Ishikawa (cell line): ENCODE measurements around the gene R3HDM4.

Experiments used
- CEBPB ChIP-seq: IDR thresholded peaks from 2 replicates; pipeline ENCODE4 v1.6.1; 2012
- CREB1 ChIP-seq: IDR thresholded peaks from 2 replicates; pipeline ENCODE4 v1.6.1; 2012; ENCODE audit warnings: low read depth
- EGR1 ChIP-seq: IDR thresholded peaks from 2 replicates; pipeline ENCODE4 v1.6.1; 2012
- EP300 ChIP-seq: IDR thresholded peaks from 2 replicates; pipeline ENCODE4 v1.6.1; 2012; ENCODE audit warnings: borderline replicate concordance
- FOXM1 ChIP-seq: IDR thresholded peaks from 2 replicates; pipeline ENCODE4 v1.6.1; 2012; ENCODE audit warnings: low read depth, borderline replicate concordance
- MAX ChIP-seq: IDR thresholded peaks from 2 replicates; pipeline ENCODE4 v1.6.1; 2012
- NFIC ChIP-seq: IDR thresholded peaks from 2 replicates; pipeline ENCODE4 v1.6.1; 2012
- RAD21 ChIP-seq: IDR thresholded peaks from 2 replicates; pipeline ENCODE4 v1.6.1; 2012; ENCODE audit warnings: low read depth
- REST ChIP-seq: IDR thresholded peaks from 2 replicates; pipeline ENCODE4 v1.6.1; 2012; ENCODE audit warnings: low read depth, mild to moderate bottlenecking
- TAF1 ChIP-seq: IDR thresholded peaks from 2 replicates; pipeline ENCODE4 v1.6.1; 2012; ENCODE audit warnings: low read depth, mild to moderate bottlenecking
- TCF12 ChIP-seq: IDR thresholded peaks from 2 replicates; pipeline ENCODE4 v1.6.1; 2012; ENCODE audit warnings: low read depth
- TEAD4 ChIP-seq: IDR thresholded peaks from 2 replicates; pipeline ENCODE4 v1.6.1; 2012
- USF1 ChIP-seq: IDR thresholded peaks from 2 replicates; pipeline ENCODE4 v1.6.1; 2012
- YY1 ChIP-seq: IDR thresholded peaks from 2 replicates; pipeline ENCODE4 v1.6.1; 2012; ENCODE audit warnings: low read depth
- ZBTB7A ChIP-seq: IDR thresholded peaks from 2 replicates; pipeline ENCODE4 v1.6.1; 2012; ENCODE audit warnings: low read depth

Gene R3HDM4

DNA sequence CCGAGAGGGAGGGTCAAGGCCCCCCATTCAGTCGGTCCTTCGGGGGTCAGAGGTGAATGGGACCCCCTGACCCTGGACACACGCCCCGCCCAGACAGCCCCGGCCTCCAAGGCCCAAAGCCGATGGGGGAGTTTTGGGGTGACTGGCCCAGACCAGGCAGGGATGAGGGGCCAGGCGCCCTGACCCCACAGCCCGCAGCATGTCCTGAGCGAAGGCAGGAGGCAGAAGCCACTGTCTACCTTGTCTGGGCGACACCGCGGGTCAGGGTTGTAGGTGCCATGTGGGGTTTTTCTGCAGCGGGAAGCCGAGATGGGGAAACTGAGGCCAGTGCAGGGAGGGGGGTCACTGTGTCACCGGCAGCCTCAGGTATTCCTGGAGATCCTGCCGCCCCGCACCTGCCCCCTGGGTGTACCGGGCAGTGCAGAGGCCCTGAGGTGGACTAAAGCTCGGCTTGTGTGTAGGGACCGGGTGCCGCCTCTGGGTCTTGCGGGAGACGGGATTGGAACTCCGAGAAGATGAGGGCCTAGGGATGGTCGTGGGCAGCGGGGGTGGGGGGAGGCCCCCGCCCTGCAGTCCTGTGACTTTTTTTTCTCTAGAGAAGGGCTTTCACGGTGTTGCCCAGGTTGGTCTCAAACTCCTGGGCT, 21.3 kb upstream of the R3HDM4 start:
- TF ChIP-seq ZBTB7A (0 out of 2 replicates have a peak, but pooled peaks have one; percentile 27), YY1 (no peak)

DNA sequence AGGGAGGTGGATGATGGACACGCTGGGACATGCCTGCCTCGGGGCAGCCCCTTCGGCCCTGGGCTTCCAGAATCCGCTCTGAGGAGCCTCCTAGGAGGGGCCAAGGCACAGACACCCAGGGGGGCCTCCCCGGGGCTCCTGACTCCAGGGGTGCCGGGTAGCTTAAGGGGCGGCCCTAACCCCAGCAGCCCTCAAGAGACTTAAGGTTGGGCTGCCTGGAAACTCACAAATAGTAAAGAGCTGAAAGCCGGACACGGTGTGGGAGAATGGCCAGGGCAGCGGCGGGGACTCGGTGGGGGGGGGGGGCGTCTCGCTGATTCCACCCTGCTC, 20.5 kb upstream of the R3HDM4 start:
- TF ChIP-seq EGR1 (no peak), EP300 (no peak), FOXM1 (no peak), RAD21 (no peak), YY1 (no peak), MAX (no peak), CREB1 (no peak), TEAD4 (no peak), USF1 (no peak), ZBTB7A (no peak), REST (no peak), TAF1 (no peak), NFIC (no peak), CEBPB (no peak), TCF12 (no peak)

DNA sequence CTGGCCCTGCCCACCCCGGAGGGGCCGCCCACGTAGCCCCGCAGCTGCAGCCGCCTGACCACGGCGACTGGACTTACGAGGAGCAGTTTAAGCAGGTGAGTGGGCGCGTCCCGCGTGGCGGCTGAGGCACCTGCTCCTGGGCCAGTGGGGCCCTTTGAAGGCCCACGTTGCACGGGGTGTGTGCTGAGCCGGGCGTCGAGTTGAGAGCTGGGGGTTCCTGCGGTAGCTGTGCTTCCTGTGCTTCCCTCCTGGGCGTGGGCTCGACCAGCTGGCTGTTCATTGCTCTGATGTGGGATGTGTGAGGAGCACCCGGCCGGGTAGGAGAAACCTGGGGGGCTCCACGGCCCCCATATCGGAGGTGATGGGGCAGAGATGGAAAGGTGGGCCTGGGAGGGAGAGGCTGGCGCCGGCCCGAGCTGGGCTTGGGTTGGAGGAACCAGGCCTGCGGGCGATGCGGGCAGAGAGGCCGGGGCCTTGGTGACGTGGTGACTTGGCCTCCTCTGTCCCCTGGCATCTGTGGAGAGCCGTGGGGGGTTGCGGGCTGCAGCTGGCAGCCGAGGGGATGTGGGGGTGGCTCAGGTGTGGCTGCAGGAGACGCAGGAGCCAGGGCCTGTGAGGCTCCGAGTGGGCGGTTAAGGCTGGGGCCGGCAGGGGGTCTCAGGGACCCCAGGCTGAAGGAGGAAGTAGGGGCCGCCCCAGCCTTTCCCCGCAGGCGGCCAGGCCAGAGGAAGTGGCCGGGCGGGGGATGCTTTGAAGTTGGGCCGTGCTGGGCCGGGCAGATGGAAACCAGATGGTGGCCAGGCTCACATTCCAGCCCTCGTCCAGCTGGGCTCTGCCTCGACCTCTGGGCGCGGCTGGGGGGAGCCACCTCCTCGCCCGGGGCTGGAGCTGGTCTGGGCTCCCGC, 19.9 kb upstream of the R3HDM4 start:
- TF ChIP-seq EGR1 (peak; percentile 76), TCF12 (peak; percentile 99), TAF1 (0 out of 2 replicates have a peak, but pooled peaks have one; percentile 20), MAX (peak; percentile 75), CEBPB (no peak), CREB1 (no peak), RAD21 (peak; percentile 21; the same call in 1 of the 2 replicates), YY1 (0 out of 2 replicates have a peak, but pooled peaks have one; percentile 49), NFIC (peak; percentile 93), TEAD4 (peak; percentile 96), REST (no peak), EP300 (peak; percentile 91), ZBTB7A (peak; percentile 95), USF1 (peak; percentile 33; the same call in 1 of the 2 replicates), FOXM1 (peak; percentile 69)

DNA sequence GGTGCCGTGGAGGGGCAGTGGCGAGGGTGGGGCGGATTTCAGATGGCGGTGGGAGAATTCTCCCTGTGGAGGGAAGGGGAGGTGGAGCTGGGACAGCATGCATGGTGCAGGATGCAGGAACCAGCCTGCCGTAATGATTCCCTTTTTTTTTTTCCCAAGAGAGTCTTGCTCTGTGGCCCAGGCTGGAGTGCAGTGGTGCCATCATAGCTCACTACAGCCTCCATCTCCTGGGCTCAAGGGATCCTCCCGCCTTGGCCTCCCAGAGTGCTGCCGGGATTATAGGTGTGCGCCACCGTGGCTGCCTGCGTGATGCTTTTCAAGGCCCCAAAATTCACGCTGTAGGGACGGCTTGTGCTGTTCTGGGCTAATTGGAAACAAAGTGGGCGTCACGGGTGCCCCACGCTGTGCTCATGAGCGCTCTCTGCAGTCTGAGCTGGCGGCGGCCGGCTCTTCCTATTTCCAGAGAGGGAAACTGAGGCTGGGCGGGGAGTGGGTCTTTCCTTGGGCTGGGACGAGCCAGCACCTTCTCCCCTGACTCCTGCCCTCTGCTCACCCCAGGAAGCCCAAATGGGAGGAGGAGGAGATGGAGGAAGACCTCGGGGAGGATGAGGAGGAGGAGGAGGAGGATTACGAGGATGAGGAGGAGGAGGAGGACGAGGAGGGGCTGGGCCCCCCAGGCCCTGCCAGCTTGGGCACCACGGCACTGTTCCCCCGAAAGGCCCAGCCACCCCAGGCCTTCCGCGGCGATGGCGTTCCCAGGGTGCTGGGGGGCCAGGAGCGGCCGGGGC, 19.0 kb upstream of the R3HDM4 start:
- no peak for TF ChIP-seq NFIC
- TF ChIP-seq CEBPB = no peak
- no peak for TF ChIP-seq CREB1
- no peak for TF ChIP-seq USF1
- TF ChIP-seq MAX = no peak
- TF ChIP-seq TCF12 = no peak
- TF ChIP-seq TAF1 = no peak
